H9 (cell line): ENCODE measurements around the gene TMCO4. TPM values are rescaled to one million over a fixed set of nuclear protein-coding genes. Genes with fewer than 3 reads are reported as not detected.

Source experiments
- DNase-seq: peaks from one replicate; pipeline ENCODE4 v3.0.0-alpha.2; 2017
- H2AFZ ChIP-seq: one replicate; pipeline ENCODE4 v1.6.1; 2013; ENCODE audit warnings: mild to moderate bottlenecking, low read length, control low read depth, moderate library complexity
- H2AK5ac ChIP-seq: 2 replicates; pipeline ENCODE4 v1.6.1; 2013; ENCODE audit warnings: low read length, control low read depth, mixed read lengths; ENCODE audit not compliant: insufficient read length
- H2BK120ac ChIP-seq: one replicate; pipeline ENCODE4 v1.6.1; 2013; ENCODE audit warnings: low read depth, mild to moderate bottlenecking, low read length, control low read depth, inconsistent platforms; ENCODE audit not compliant: poor library complexity, severe bottlenecking
- H2BK12ac ChIP-seq: 2 replicates; pipeline ENCODE4 v1.6.1; 2013; ENCODE audit warnings: low read length, control low read depth, mixed read lengths, low read depth; ENCODE audit not compliant: insufficient read length
- H2BK15ac ChIP-seq: 2 replicates; pipeline ENCODE4 v1.6.1; 2013; ENCODE audit warnings: low read depth, low read length, control low read depth
- H2BK20ac ChIP-seq: one replicate; pipeline ENCODE4 v1.6.1; 2013; ENCODE audit warnings: low read depth, mild to moderate bottlenecking, low read length, control low read depth, inconsistent platforms; ENCODE audit not compliant: poor library complexity, severe bottlenecking
- H2BK5ac ChIP-seq: 2 replicates; pipeline ENCODE4 v1.6.1; 2013; ENCODE audit warnings: low read length, control low read depth, mixed read lengths; ENCODE audit not compliant: insufficient read length
- H3K14ac ChIP-seq: 2 replicates; pipeline ENCODE4 v1.6.1; 2013; ENCODE audit warnings: low read length, control low read depth; ENCODE audit not compliant: insufficient read depth
- H3K18ac ChIP-seq: 2 replicates; pipeline ENCODE4 v1.6.1; 2013; ENCODE audit warnings: low read depth, mild to moderate bottlenecking, mixed read lengths, low read length, control low read depth; ENCODE audit not compliant: insufficient read length
- H3K23ac ChIP-seq: 2 replicates; pipeline ENCODE4 v1.6.1; 2013; ENCODE audit warnings: low read length, control low read depth, mixed read lengths, low read depth; ENCODE audit not compliant: insufficient read length
- H3K23me2 ChIP-seq: 2 replicates; pipeline ENCODE4 v1.6.1; 2013; ENCODE audit warnings: low read depth, mild to moderate bottlenecking, mixed read lengths, low read length, control low read depth; ENCODE audit not compliant: insufficient read length, poor library complexity, severe bottlenecking
- H3K27ac ChIP-seq: 2 replicates; pipeline ENCODE4 v1.5.1; 2013; ENCODE audit warnings: low read length, control low read depth, mixed read lengths, low read depth; ENCODE audit not compliant: insufficient read length
- H3K27me3 ChIP-seq: 2 replicates; pipeline ENCODE4 v1.6.1; 2013; ENCODE audit warnings: low read length, control low read depth, inconsistent platforms; ENCODE audit not compliant: insufficient read depth
- H3K4ac ChIP-seq: 2 replicates; pipeline ENCODE4 v1.6.1; 2013; ENCODE audit warnings: low read depth, mild to moderate bottlenecking, control low read depth, inconsistent platforms, low read length, moderate library complexity
- H3K4me1 ChIP-seq: 2 replicates; pipeline ENCODE4 v1.6.1; 2013; ENCODE audit warnings: low read length, control low read depth, inconsistent platforms; ENCODE audit not compliant: insufficient read depth
- H3K4me2 ChIP-seq: 2 replicates; pipeline ENCODE4 v1.6.1; 2013; ENCODE audit warnings: low read length, control low read depth, mixed read lengths; ENCODE audit not compliant: insufficient read length, insufficient read depth
- H3K56ac ChIP-seq: 2 replicates; pipeline ENCODE4 v1.6.1; 2013; ENCODE audit warnings: low read depth, mild to moderate bottlenecking, mixed read lengths, low read length, control low read depth; ENCODE audit not compliant: insufficient read length
- H3K79me1 ChIP-seq: 2 replicates; pipeline ENCODE4 v1.6.1; 2013; ENCODE audit warnings: low read depth, mild to moderate bottlenecking, moderate library complexity, low read length, control low read depth, inconsistent platforms; ENCODE audit not compliant: insufficient read depth, poor library complexity, severe bottlenecking
- H3K79me2 ChIP-seq: 2 replicates; pipeline ENCODE4 v1.6.1; 2013; ENCODE audit warnings: low read length, control low read depth, inconsistent platforms; ENCODE audit not compliant: insufficient read depth
- H3K9ac ChIP-seq: 2 replicates; pipeline ENCODE4 v1.6.1; 2013; ENCODE audit warnings: low read length, control low read depth, mixed read lengths; ENCODE audit not compliant: insufficient read length; ENCODE audit errors: extremely low read depth
- H3K9me3 ChIP-seq: one replicate; pipeline ENCODE4 v1.6.1; 2013; ENCODE audit warnings: low read depth, low read length, inconsistent platforms; ENCODE audit not compliant: control insufficient read depth
- H3T11ph ChIP-seq: one replicate; pipeline ENCODE4 v1.6.1; 2013; ENCODE audit warnings: mild to moderate bottlenecking, low read length, control low read depth, inconsistent platforms
- H4K20me1 ChIP-seq: one replicate; pipeline ENCODE4 v1.6.1; 2013; ENCODE audit not compliant: control insufficient read depth, insufficient read length, insufficient read depth
- H4K5ac ChIP-seq: 2 replicates; pipeline ENCODE4 v1.6.1; 2013; ENCODE audit warnings: low read depth, mild to moderate bottlenecking, mixed read lengths, low read length, control low read depth; ENCODE audit not compliant: insufficient read length
- H4K8ac ChIP-seq: replicated peaks from 2 replicates; pipeline ENCODE4 v1.6.1; 2013; ENCODE audit warnings: low read length, control low read depth, mixed read lengths, low read depth; ENCODE audit not compliant: insufficient read length
- H4K91ac ChIP-seq: 2 replicates; pipeline ENCODE4 v1.6.1; 2013; ENCODE audit warnings: low read depth, mild to moderate bottlenecking, moderate library complexity, mixed read lengths, low read length, control low read depth; ENCODE audit not compliant: insufficient read length
- H3K27ac Mint-ChIP-seq, 3 experiments: 2 replicates in 2 of 3; 3 replicates in 1 of 3; pipeline ENCODE4 v1.8.0; 2020 to 2021; ENCODE audit warnings: mixed read lengths in 3 of 3, mild to moderate bottlenecking in 1 of 3, moderate library complexity in 1 of 3
- H3K27me3 Mint-ChIP-seq: 2 replicates; pipeline ENCODE4 v1.8.0; 2021; ENCODE audit warnings: low read depth, mild to moderate bottlenecking, moderate library complexity, mixed read lengths
- H3K36me3 Mint-ChIP-seq, 3 experiments: 2 replicates in 2 of 3; 3 replicates in 1 of 3; pipeline ENCODE4 v1.8.0; 2020 to 2021; ENCODE audit warnings: low read depth in 3 of 3, mixed read lengths in 3 of 3; ENCODE audit not compliant: insufficient read depth in 1 of 3
- H3K4me1 Mint-ChIP-seq, 2 experiments: 2 replicates each; pipeline ENCODE4 v1.8.0; 2020; ENCODE audit warnings: mixed read lengths in 2 of 2
- H3K4me3 Mint-ChIP-seq, 2 experiments: 2 replicates in 1 of 2; 3 replicates in 1 of 2; pipeline ENCODE4 v1.8.0; 2020 to 2021; ENCODE audit warnings: mild to moderate bottlenecking in 2 of 2, mixed read lengths in 2 of 2, moderate library complexity in 1 of 2
- H3K9me3 Mint-ChIP-seq, 2 experiments: 2 replicates in 1 of 2; 3 replicates in 1 of 2; pipeline ENCODE4 v1.8.0; 2020; ENCODE audit warnings: mild to moderate bottlenecking in 2 of 2, mixed read lengths in 2 of 2, moderate library complexity in 1 of 2
- CTCF ChIP-seq: fragments of 200-600 bp; sonication (generic); conservative IDR thresholded peaks from 3 replicates; pipeline ENCODE4 v1.8.0; 2021; ENCODE audit warnings: antibody characterized with exemption, mild to moderate bottlenecking
- WGBS: extraction: QIAGEN DNeasy Blood & Tissue Kit; methylation state at CpG from one replicate; pipeline ENCODE4 v1.1.7; 2013; ENCODE audit warnings: missing lambda C conversion rate, low lambda C conversion rate, mixed read lengths; ENCODE audit not compliant: insufficient read length; ENCODE audit errors: extremely low coverage; 5-methylcytosine and 5-hydroxymethylcytosine counted together
- total RNA-seq: library from RNA; stranded (reverse); gene quantifications from 2 replicates; pipeline ENCODE4 v1.2.1, GENCODE V29; 2021

Gene TMCO4
- total RNA-seq, 1 experiment from 2014 or later: 4.0 TPM

GRCh38 chr1:19844731-19845495 lies 45.2 kb upstream of the TMCO4 start:
- no peak overlapping the region for H3K27ac Mint-ChIP-seq
- H3K23me2 ChIP-seq: no peaks in the 10 kb centered on the region

More at GRCh38 chr1:19844731-19845495, 45.2 kb upstream of the TMCO4 start:
- no peaks in the 10 kb centered on the region for H3K79me1 ChIP-seq
- H3K23ac ChIP-seq: no peak overlapping the region
- H3K9me3 ChIP-seq: no peaks in the 10 kb centered on the region
- H2AK5ac ChIP-seq: no peak overlapping the region
- no peak overlapping the region for H4K91ac ChIP-seq
- no peak overlapping the region for H4K5ac ChIP-seq
- WGBS: no CpG with 5 or more reads among the region's 11 CpGs
- H2BK5ac ChIP-seq: no peak overlapping the region
- H3K4ac ChIP-seq: no peak overlapping the region
- no peak overlapping the region for H3K9ac ChIP-seq
- no peak overlapping the region for H2BK12ac ChIP-seq
- H3K4me1 ChIP-seq: no peaks in the 10 kb centered on the region
- Mint-ChIP-seq H3K9me3 (no peaks in the 10 kb centered on the region), H3K36me3 (no peaks in the 10 kb centered on the region), H3K4me3 (no peak overlapping the region), H3K27me3 (peaks cover 4% of the 10 kb centered on the region), H3K4me1 (peaks cover 0 to 9% of the 10 kb centered on the region in 2 experiments; a peak in 2 of 4 replicates)
- no peak for TF ChIP-seq CTCF
- H4K8ac ChIP-seq: no peak overlapping the region
- H3K14ac ChIP-seq: no peak overlapping the region
- H3K27ac ChIP-seq: no peak overlapping the region
- H2BK15ac ChIP-seq: no peak overlapping the region
- no peak overlapping the region for H3T11ph ChIP-seq
- H2AFZ ChIP-seq: no peak overlapping the region
- no peak overlapping the region for H3K56ac ChIP-seq
- H3K27me3 ChIP-seq: no peaks in the 10 kb centered on the region
- H4K20me1 ChIP-seq: no peaks in the 10 kb centered on the region
- no peak overlapping the region for H2BK120ac ChIP-seq
- no peaks in the 10 kb centered on the region for H3K79me2 ChIP-seq
- DNase-seq: no peak
- no peak overlapping the region for H3K18ac ChIP-seq
- H2BK20ac ChIP-seq: no peak overlapping the region
- no peak overlapping the region for H3K4me2 ChIP-seq
